ENCODE data around the gene LRP5. TPM values are rescaled to one million over a fixed set of nuclear protein-coding genes. Genes with fewer than 3 reads are reported as not detected.

Gene LRP5
- total and polyA plus RNA-seq, 9 of the 15 experiments (the other 6 are each of a cell fraction or from before 2014, with no cell fraction given) = 0.48 to 44.2 (median 13.5) TPM

- no peak for TF ChIP-seq GTF3C2 (IDR thresholded peaks at IDR 0.05; ENCODE audit: borderline replicate concordance, extremely low read depth, insufficient read length)
- TF ChIP-seq NFRKB (IDR thresholded peaks at IDR 0.05; ENCODE audit: low read depth) = no peak; the same call in 1 of the 2 replicates
- no peak for TF ChIP-seq CREBBP (IDR thresholded peaks at IDR 0.05; ENCODE audit: low read depth, low read length)
- TF ChIP-seq ZBTB34 (CRISPR knock-in tag; IDR thresholded peaks at IDR 0.05) = no peak
- no peak for TF ChIP-seq ARID3A (IDR thresholded peaks at IDR 0.05; ENCODE audit: borderline replicate concordance, low read depth, low read length)
- peak; percentile 62; the same call in 1 of the 2 replicates for TF ChIP-seq HOXB6 (CRISPR knock-in tag; IDR thresholded peaks at IDR 0.05; ENCODE audit: borderline replicate concordance)
- no peak for TF ChIP-seq ZNF764 (CRISPR knock-in tag; IDR thresholded peaks at IDR 0.05; ENCODE audit: low read depth)
- peak; percentile 41 for TF ChIP-seq SMARCB1 (IDR thresholded peaks at IDR 0.05; ENCODE audit: insufficient read length, low read depth)
- no peak for TF ChIP-seq HDAC6 (IDR thresholded peaks at IDR 0.05; ENCODE audit: low read depth, low read length)
- no peak for TF ChIP-seq ARHGAP35 (IDR thresholded peaks at IDR 0.05; ENCODE audit: partially characterized antibody)
- no peak for TF ChIP-seq ZNF507 (tag; conservative IDR thresholded peaks at IDR 0.05)
- no peak for TF ChIP-seq MCM7 (IDR thresholded peaks at IDR 0.05)
- TF ChIP-seq BRD4 (IDR thresholded peaks at IDR 0.05) = no peak; the same call in 1 of the 2 replicates
- no peak; the same call in 1 of the 2 replicates for TF ChIP-seq HDAC2 (IDR thresholded peaks at IDR 0.05)
- no peak for TF ChIP-seq ARID2 (IDR thresholded peaks at IDR 0.05)
- peak; percentile 46; the same call in 1 of the 2 replicates for TF ChIP-seq GATAD2A (IDR thresholded peaks at IDR 0.05)
These were observed 40.4 kb upstream of the LRP5 start, which contains the start of gene C11orf24 (continued) for GRCh38 chr11:68271781-68272608.

Measured in K562 (cell line).